HEK293 (cell line): Measurements from ENCODE around the gene MAST2.
A peak's percentile ranks its signal among the peaks of the same experiment; 100 is the strongest.

Experiments
- CTCF ChIA-PET: fragments of 350-600 bp; formaldehyde crosslinking; extraction: SDS; loops from one replicate; lab custom pipeline; 2021; ENCODE audit warnings: antibody characterized with exemption; lab: Yijun Ruan, JAX
- POLR2A ChIA-PET: fragments of 300-600 bp; formaldehyde crosslinking; extraction: SDS; loops from one replicate; lab custom pipeline; 2020; ENCODE audit warnings: antibody characterized with exemption, inconsistent platforms; lab: Yijun Ruan, JAX
- H3K27ac ChIP-seq: fragments of 200-500 bp; sonication (Bioruptor generic); 2 replicates; pipeline ENCODE4 v1.5.1; 2014; ENCODE audit warnings: low read depth, low read length, control low read depth, inconsistent platforms; ENCODE audit errors: extremely low read depth
- H3K36me3 ChIP-seq, 2 experiments: fragments of 200-500 bp in 1 of 2; sonication (Bioruptor generic) in 1 of 2; 1 replicate in 1 of 2; 2 replicates in 1 of 2; pipeline ENCODE4 v1.5.1; 2014 to 2017; ENCODE audit warnings: inconsistent platforms in 2 of 2, low read length in 2 of 2; ENCODE audit not compliant: control insufficient read depth in 2 of 2, insufficient read depth in 1 of 2
- H3K4me1 ChIP-seq: fragments of 200-500 bp; sonication (Bioruptor generic); 2 replicates; pipeline ENCODE4 v1.5.1; 2014; ENCODE audit warnings: mild to moderate bottlenecking, low read length, inconsistent platforms; ENCODE audit not compliant: control insufficient read depth, insufficient read depth
- H3K4me3 ChIP-seq: 2 replicates; pipeline ENCODE4 v1.5.1; 2011; ENCODE audit warnings: low read depth, mild to moderate bottlenecking, control low read depth, low read length, moderate library complexity
- H3K9me3 ChIP-seq: fragments of 200-500 bp; sonication (Bioruptor generic); 2 replicates; pipeline ENCODE4 v1.5.1; 2014; ENCODE audit warnings: low read depth, low read length, inconsistent platforms; ENCODE audit not compliant: control insufficient read depth, insufficient read depth
- PRDM1 ChIP-seq: fragments of 450-650 bp; formaldehyde crosslinking; IDR thresholded peaks from 2 replicates; pipeline ENCODE4; 2016; ENCODE audit warnings: missing biosample characterization, missing genetic modification characterization
- PRDM6 ChIP-seq: fragments of 450-650 bp; formaldehyde crosslinking; IDR thresholded peaks from 2 replicates; pipeline ENCODE4 v1.5.1; 2017; ENCODE audit warnings: missing biosample characterization, missing genetic modification characterization
- RBAK ChIP-seq: fragments of 450-650 bp; formaldehyde crosslinking; IDR thresholded peaks from 2 replicates; pipeline ENCODE4 v1.5.1; 2016; ENCODE audit warnings: missing biosample characterization, missing genetic modification characterization
- SETDB1 ChIP-seq: IDR thresholded peaks from one replicate; pipeline ENCODE4 v1.6.1; 2017; ENCODE audit warnings: mild to moderate bottlenecking, low read length, moderate library complexity, mixed read lengths; ENCODE audit not compliant: insufficient read length
- ZBTB10 ChIP-seq: fragments of 450-650 bp; formaldehyde crosslinking; IDR thresholded peaks from 2 replicates; pipeline ENCODE4 v1.5.1; 2016; ENCODE audit warnings: missing biosample characterization, missing genetic modification characterization
- ZBTB11 ChIP-seq: fragments of 450-650 bp; formaldehyde crosslinking; conservative IDR thresholded peaks from 2 replicates; pipeline ENCODE4 v1.5.1; 2016; ENCODE audit warnings: low read depth, missing biosample characterization, missing genetic modification characterization
- ZNF138 ChIP-seq: fragments of 450-650 bp; formaldehyde crosslinking; IDR thresholded peaks from 2 replicates; pipeline ENCODE4 v1.5.1; 2016; ENCODE audit warnings: missing biosample characterization, missing genetic modification characterization, borderline replicate concordance
- ZNF239 ChIP-seq: fragments of 450-650 bp; formaldehyde crosslinking; IDR thresholded peaks from 2 replicates; pipeline ENCODE4 v1.5.1; 2016; ENCODE audit warnings: missing biosample characterization, missing genetic modification characterization
- ZNF26 ChIP-seq: fragments of 450-650 bp; formaldehyde crosslinking; IDR thresholded peaks from 2 replicates; pipeline ENCODE4 v1.5.1; 2016; ENCODE audit warnings: missing biosample characterization, missing genetic modification characterization
- ZNF433 ChIP-seq: fragments of 450-650 bp; formaldehyde crosslinking; IDR thresholded peaks from 2 replicates; pipeline ENCODE4 v1.5.1; 2016; ENCODE audit warnings: missing biosample characterization, missing genetic modification characterization, low read depth
- ZNF48 ChIP-seq: fragments of 450-650 bp; formaldehyde crosslinking; IDR thresholded peaks from 2 replicates; pipeline ENCODE4 v1.5.1; 2016; ENCODE audit warnings: missing biosample characterization, missing genetic modification characterization
- ZNF580 ChIP-seq: fragments of 450-650 bp; formaldehyde crosslinking; IDR thresholded peaks from 2 replicates; pipeline ENCODE4 v1.5.1; 2016; ENCODE audit warnings: missing biosample characterization, missing genetic modification characterization
- ZNF791 ChIP-seq: fragments of 450-650 bp; formaldehyde crosslinking; IDR thresholded peaks from 2 replicates; pipeline ENCODE4 v1.5.1; 2016; ENCODE audit warnings: missing biosample characterization, missing genetic modification characterization
- ZSCAN4 ChIP-seq: fragments of 450-650 bp; formaldehyde crosslinking; IDR thresholded peaks from 2 replicates; pipeline ENCODE4 v1.5.1; 2017; ENCODE audit warnings: missing biosample characterization, missing genetic modification characterization

MAST2 gene

GRCh38 chr1:46017876-46018503 is 214.6 kb downstream of the MAST2 start:
- POLR2A ChIA-PET, result no interaction called here
- no peak overlapping the region for H3K4me3 ChIP-seq
- CTCF ChIA-PET, result no interaction called here
- H3K4me1 ChIP-seq, result no peaks in the 10 kb centered on the region
- H3K36me3 ChIP-seq, result peaks cover 3 to 26% of the 10 kb centered on the region in 2 experiments; a peak in 1 of 3 replicates
- TF ChIP-seq PRDM6 (tag by site-specific recombination) (no peak), ZNF433 (no peak), PRDM1 (tag by site-specific recombination) (0 out of 2 replicates have a peak, but pooled peaks have one; percentile 28)
- TF ChIP-seq, all 188 proteins: peak for 1
- Histone ChIP-seq H3K27ac (no peak overlapping the region), H3K9me3 (no peaks in the 10 kb centered on the region)

- ChIA-PET POLR2A (no interaction called here), CTCF (no interaction called here)
- Histone ChIP-seq H3K4me1 (no peaks in the 10 kb centered on the region), H3K36me3 (peaks cover 0 to 33% of the 10 kb centered on the region in 2 experiments; a peak in 1 of 3 replicates), H3K9me3 (no peaks in the 10 kb centered on the region), H3K27ac (no peak overlapping the region), H3K4me3 (no peak overlapping the region)
- TF ChIP-seq ZNF138 (tag by site-specific recombination) (no peak), RBAK (tag by site-specific recombination) (no peak), ZNF239 (tag by site-specific recombination) (no peak), SETDB1 (no peak), ZNF580 (tag by site-specific recombination) (no peak), ZNF26 (tag by site-specific recombination) (no peak), ZSCAN4 (tag by site-specific recombination) (no peak), ZBTB11 (tag by site-specific recombination) (no peak), ZNF791 (no peak), ZBTB10 (tag by site-specific recombination) (no peak), ZNF48 (tag by site-specific recombination) (no peak)
Observed at GRCh38 chr1:46019348-46019747, 215.9 kb downstream of the MAST2 start.
